HG03045 (cell line): Measurements from ENCODE around the gene PLEKHG1.

Experiments
- ATAC-seq: cut with Tn5 transposase; IDR thresholded peaks from one replicate; pipeline ENCODE4 v1.9.1; 2021; ENCODE audit warnings: mild to moderate bottlenecking, moderate library complexity; ENCODE audit not compliant: unreplicated experiment

The PLEKHG1 gene

GRCh38 chr6:150599199-150600009 lies at the start of gene PLEKHG1:
Gene PLEKHG1, plus strand, starts transcription at chr6:150599885. Its CDS starts 133,797 bp downstream, at chr6:150733682.
- ATAC-seq = peak; percentile 84

GRCh38 chr6:150550244-150550643 lies 49.4 kb upstream of the PLEKHG1 start:
- ATAC-seq = no peak

- ATAC-seq = no peak
Observed at GRCh38 chr6:150557043-150557599, 42.6 kb upstream of the PLEKHG1 start.

- ATAC-seq = no peak
Observed at GRCh38 chr6:150560004-150560883, 39.4 kb upstream of the PLEKHG1 start.

GRCh38 chr6:150560884-150561219 lies 38.8 kb upstream of the PLEKHG1 start:
- no peak for ATAC-seq

GRCh38 chr6:150565945-150566344 lies 33.7 kb upstream of the PLEKHG1 start:
- no peak for ATAC-seq

GRCh38 chr6:150566486-150566885 lies 33.2 kb upstream of the PLEKHG1 start:
- no peak for ATAC-seq

- ATAC-seq = no peak
Observed at GRCh38 chr6:150567380-150567779, 32.3 kb upstream of the PLEKHG1 start.

GRCh38 chr6:150567823-150568383 lies 31.8 kb upstream of the PLEKHG1 start:
- no peak for ATAC-seq

- ATAC-seq = no peak
Observed at GRCh38 chr6:150568560-150568959, 31.1 kb upstream of the PLEKHG1 start.

GRCh38 chr6:150569161-150569560 lies 30.5 kb upstream of the PLEKHG1 start:
- ATAC-seq = no peak

- no peak for ATAC-seq
Observed at GRCh38 chr6:150573041-150573681, 26.5 kb upstream of the PLEKHG1 start.

GRCh38 chr6:150575836-150576235 lies 23.8 kb upstream of the PLEKHG1 start:
- ATAC-seq = no peak

- ATAC-seq = no peak
Observed at GRCh38 chr6:150576651-150577226, 22.9 kb upstream of the PLEKHG1 start.

- ATAC-seq = no peak
Observed at GRCh38 chr6:150579611-150580010, 20.1 kb upstream of the PLEKHG1 start.

- no peak for ATAC-seq
Observed at GRCh38 chr6:150580489-150580888, 19.2 kb upstream of the PLEKHG1 start.

- no peak for ATAC-seq
Observed at GRCh38 chr6:150584065-150584464, 15.6 kb upstream of the PLEKHG1 start.

GRCh38 chr6:150584596-150584995 lies 15.1 kb upstream of the PLEKHG1 start:
- no peak for ATAC-seq

- no peak for ATAC-seq
Observed at GRCh38 chr6:150586850-150587359, 12.8 kb upstream of the PLEKHG1 start.

GRCh38 chr6:150587637-150588036 lies 12.0 kb upstream of the PLEKHG1 start:
- no peak for ATAC-seq
